ENCODE data around the gene EYS.

EYS gene

GRCh38 chr6:63928613-63929012, 1778.4 kb downstream of the EYS start:
- DNase-seq, result no peak
- ChIA-PET CTCF (interaction anchor here (1.3 to 1.4 kb wide), 2 partner anchors 11 to 90 kb away, joined by 3 to 4 read pairs; no protein-coding TSS in a partner anchor), POLR2A (no interaction called here)
- H3K9me3 ChIP-seq (ENCODE audit: control extremely low read depth in 1 of 5, control insufficient read depth in 4 of 5, insufficient read depth in 2 of 5, low read depth in 1 of 5, low read length in 4 of 5), result no peaks in the 10 kb centered on the region
- H3K27me3 ChIP-seq (replicated peaks in 2 of 5; ENCODE audit: control insufficient read depth in 4 of 5, insufficient read depth in 5 of 5, low read length in 4 of 5), result no peaks in the 10 kb centered on the region
- H3K36me3 ChIP-seq (ENCODE audit: control insufficient read depth in 4 of 4, insufficient read depth in 4 of 4, low read length in 3 of 4), result no peaks in the 10 kb centered on the region
- H3K27ac ChIP-seq (ENCODE audit: insufficient read depth in 1 of 2, low read depth in 1 of 2, low read length in 2 of 2, poor library complexity in 1 of 2, severe bottlenecking in 2 of 2), result no peak overlapping the region
- H3K4me3 ChIP-seq (ENCODE audit: control insufficient read depth in 1 of 7, extremely low read depth in 1 of 7, insufficient read depth in 4 of 7, low read depth in 2 of 7, low read length in 6 of 7), result no peak overlapping the region
- H3K4me1 ChIP-seq (ENCODE audit: control extremely low read depth in 1 of 4, control insufficient read depth in 4 of 4, insufficient read depth in 4 of 4, low read length in 3 of 4), result peaks cover 0 to 10% (median 6%) of the 10 kb centered on the region in 4 experiments
- WGBS (ENCODE audit: insufficient coverage), result 100% methylated on average over 2 of the region's 3 CpGs

DNA sequence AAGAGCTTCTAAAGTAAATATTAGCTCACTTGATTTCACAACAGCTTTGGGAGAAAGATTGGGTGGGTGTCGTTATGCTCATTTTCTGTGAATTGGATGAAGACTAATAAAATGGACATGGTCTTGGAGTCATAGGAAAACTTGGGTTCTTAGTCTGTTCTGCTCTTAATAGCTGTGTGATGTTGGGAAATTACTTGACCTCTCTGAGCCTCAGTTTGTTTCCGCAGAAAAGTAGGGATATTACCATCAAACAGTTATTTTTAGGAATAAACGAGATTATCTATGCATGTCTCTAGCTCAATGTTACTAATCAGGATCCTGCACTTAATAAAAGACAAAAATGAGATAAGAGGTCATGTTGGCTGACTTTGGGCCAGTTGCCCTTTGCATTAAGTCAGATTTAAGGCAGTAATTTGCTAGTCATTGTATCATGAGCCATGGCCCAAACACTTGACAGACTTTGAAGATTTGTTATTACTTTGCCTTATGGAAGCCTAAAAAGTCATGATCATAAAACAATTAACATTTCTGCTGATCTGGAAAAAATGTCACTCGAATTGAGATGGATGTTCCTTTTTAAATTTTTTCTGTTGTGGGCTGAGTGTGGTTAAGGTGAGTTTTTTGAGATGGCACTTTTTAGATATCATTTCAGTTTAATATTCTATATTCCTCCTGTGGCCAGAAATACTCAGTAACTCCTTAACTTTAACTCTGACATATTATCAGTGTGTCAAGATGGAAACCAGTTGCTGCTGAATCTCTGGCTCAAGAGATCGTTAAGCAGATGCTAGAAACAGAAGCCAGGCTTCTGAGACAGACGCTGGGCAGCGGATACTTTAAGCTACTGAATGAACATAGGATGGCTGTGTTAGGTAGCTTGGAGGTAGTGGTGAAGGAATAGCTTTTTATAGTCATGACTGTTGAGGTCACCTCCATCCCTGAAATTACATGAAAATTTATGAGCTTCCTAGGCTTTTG, 1779.8 kb downstream of the EYS start:
- H3K4me1 ChIP-seq (ENCODE audit: control extremely low read depth in 1 of 4, control insufficient read depth in 4 of 4, insufficient read depth in 4 of 4, low read length in 3 of 4), result peaks cover 0 to 10% (median 6%) of the 10 kb centered on the region in 4 experiments
- H3K27ac ChIP-seq (ENCODE audit: insufficient read depth in 1 of 2, low read depth in 1 of 2, low read length in 2 of 2, poor library complexity in 1 of 2, severe bottlenecking in 2 of 2), result no peak overlapping the region
- no peak overlapping the region for H3K4me3 ChIP-seq (ENCODE audit: control insufficient read depth in 1 of 7, extremely low read depth in 1 of 7, insufficient read depth in 4 of 7, low read depth in 2 of 7, low read length in 6 of 7)
- no peak for DNase-seq
- POLR2A ChIA-PET, result no interaction called here
- H3K9me3 ChIP-seq (ENCODE audit: control extremely low read depth in 1 of 5, control insufficient read depth in 4 of 5, insufficient read depth in 2 of 5, low read depth in 1 of 5, low read length in 4 of 5), result no peaks in the 10 kb centered on the region
- WGBS (ENCODE audit: insufficient coverage), result 100% methylated on average over 4 of the region's 7 CpGs
- H3K36me3 ChIP-seq (ENCODE audit: control insufficient read depth in 4 of 4, insufficient read depth in 4 of 4, low read length in 3 of 4), result no peaks in the 10 kb centered on the region
- CTCF ChIA-PET, result interaction anchor here (0.8 to 1.5 kb wide), 4 partner anchors 92 to 404 kb away, joined by 3 to 5 read pairs (median 3); no protein-coding TSS in a partner anchor
- no peaks in the 10 kb centered on the region for H3K27me3 ChIP-seq (replicated peaks in 2 of 5; ENCODE audit: control insufficient read depth in 4 of 5, insufficient read depth in 5 of 5, low read length in 4 of 5)

DNA sequence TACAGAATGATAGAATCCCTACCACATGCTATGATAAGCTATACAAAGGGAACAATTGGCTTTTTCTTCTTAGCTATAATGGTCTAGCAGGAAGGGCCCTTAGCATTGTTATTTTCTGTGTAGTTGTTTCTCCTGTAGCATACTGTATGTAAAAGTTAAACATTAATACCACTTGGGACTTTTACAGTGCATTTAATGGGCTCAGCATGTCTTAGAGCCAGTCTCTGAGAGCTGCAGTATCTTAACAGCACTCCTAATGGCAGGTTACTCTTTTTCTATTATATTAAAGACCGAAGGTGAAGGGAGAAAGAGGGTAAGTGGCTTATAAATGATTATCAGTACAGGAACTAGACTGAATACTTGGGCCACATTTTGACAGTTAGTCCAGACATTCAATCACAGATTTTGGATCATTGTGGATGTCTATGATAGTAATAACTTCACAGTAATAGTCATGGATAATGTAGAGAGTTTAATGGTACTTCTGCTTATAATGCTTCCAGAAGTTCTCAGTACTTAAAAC, 1780.7 kb downstream of the EYS start:
- H3K27me3 ChIP-seq (replicated peaks in 2 of 5; ENCODE audit: control insufficient read depth in 4 of 5, insufficient read depth in 5 of 5, low read length in 4 of 5), result no peaks in the 10 kb centered on the region
- 100% methylated on average over 1 of the region's 1 CpG for WGBS (ENCODE audit: insufficient coverage)
- no peaks in the 10 kb centered on the region for H3K36me3 ChIP-seq (ENCODE audit: control insufficient read depth in 4 of 4, insufficient read depth in 4 of 4, low read length in 3 of 4)
- ChIA-PET CTCF (interaction anchor here (1.5 kb wide), 1 partner anchor 405 kb away, joined by 5 read pairs; no protein-coding TSS in a partner anchor), POLR2A (no interaction called here)
- no peaks in the 10 kb centered on the region for H3K9me3 ChIP-seq (ENCODE audit: control extremely low read depth in 1 of 5, control insufficient read depth in 4 of 5, insufficient read depth in 2 of 5, low read depth in 1 of 5, low read length in 4 of 5)
- H3K4me3 ChIP-seq (ENCODE audit: control insufficient read depth in 1 of 7, extremely low read depth in 1 of 7, insufficient read depth in 4 of 7, low read depth in 2 of 7, low read length in 6 of 7), result no peak overlapping the region
- H3K4me1 ChIP-seq (ENCODE audit: control extremely low read depth in 1 of 4, control insufficient read depth in 4 of 4, insufficient read depth in 4 of 4, low read length in 3 of 4), result peaks cover 0 to 7% (median 4%) of the 10 kb centered on the region in 4 experiments
- no peak for DNase-seq
- no peak overlapping the region for H3K27ac ChIP-seq (ENCODE audit: insufficient read depth in 1 of 2, low read depth in 1 of 2, low read length in 2 of 2, poor library complexity in 1 of 2, severe bottlenecking in 2 of 2)

- H3K36me3 ChIP-seq (ENCODE audit: control insufficient read depth in 4 of 4, insufficient read depth in 4 of 4, low read length in 3 of 4), result no peaks in the 10 kb centered on the region
- H3K4me1 ChIP-seq (ENCODE audit: control extremely low read depth in 1 of 4, control insufficient read depth in 4 of 4, insufficient read depth in 4 of 4, low read length in 3 of 4), result peaks cover 0 to 17% (median 7%) of the 10 kb centered on the region in 4 experiments
- no peak overlapping the region for H3K27ac ChIP-seq (ENCODE audit: insufficient read depth in 1 of 2, low read depth in 1 of 2, low read length in 2 of 2, poor library complexity in 1 of 2, severe bottlenecking in 2 of 2)
- H3K27me3 ChIP-seq (replicated peaks in 2 of 5; ENCODE audit: control insufficient read depth in 4 of 5, insufficient read depth in 5 of 5, low read length in 4 of 5), result no peaks in the 10 kb centered on the region
- no peak overlapping the region for H3K4me3 ChIP-seq (ENCODE audit: control insufficient read depth in 1 of 7, extremely low read depth in 1 of 7, insufficient read depth in 4 of 7, low read depth in 2 of 7, low read length in 6 of 7)
- H3K9me3 ChIP-seq (ENCODE audit: control extremely low read depth in 1 of 5, control insufficient read depth in 4 of 5, insufficient read depth in 2 of 5, low read depth in 1 of 5, low read length in 4 of 5), result no peaks in the 10 kb centered on the region
- WGBS (ENCODE audit: insufficient coverage), result no CpG with 5 or more reads among the region's 6 CpGs
- DNase-seq, result peak; percentile 39 to 70 (median 64)
- POLR2A ChIA-PET, result no interaction called here
- CTCF ChIA-PET, result interaction anchor here (0.7 to 2.5 kb wide), 10 partner anchors 8 to 411 kb away, joined by 3 to 39 read pairs (median 5); no protein-coding TSS in a partner anchor
Measured at GRCh38 chr6:63923139-63923739, 1783.8 kb downstream of the EYS start.

DNA sequence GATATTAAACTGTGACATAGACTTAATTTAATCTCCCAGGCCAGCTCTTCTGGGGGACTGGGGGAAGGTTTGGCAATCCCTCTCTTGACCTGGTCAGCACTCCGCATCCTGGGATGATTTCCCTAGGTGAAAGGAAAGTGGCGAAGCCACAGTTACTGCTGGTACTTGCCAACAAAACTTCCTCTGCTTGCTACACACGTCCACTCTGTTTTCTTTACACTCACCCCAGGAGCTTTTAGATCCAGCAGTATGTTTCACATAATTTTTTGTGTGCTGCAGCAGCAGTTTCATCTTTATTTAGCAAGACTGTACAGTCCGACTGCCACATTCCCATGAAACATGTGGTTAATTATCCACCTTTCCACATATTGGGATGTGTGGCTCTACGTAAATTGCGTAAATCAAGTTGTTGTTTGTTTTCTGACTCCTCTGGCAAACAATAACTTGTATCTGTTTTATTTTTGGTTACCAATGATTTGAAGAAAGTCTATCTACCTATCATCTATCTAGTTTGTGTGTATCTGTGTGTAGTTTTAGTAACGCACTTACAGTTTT, 1787.4 kb downstream of the EYS start:
- peaks cover 0 to 17% (median 7%) of the 10 kb centered on the region in 4 experiments for H3K4me1 ChIP-seq (ENCODE audit: control extremely low read depth in 1 of 4, control insufficient read depth in 4 of 4, insufficient read depth in 4 of 4, low read length in 3 of 4)
- peaks cover 0 to 6% (median 0%) of the 10 kb centered on the region in 5 experiments for H3K9me3 ChIP-seq (ENCODE audit: control extremely low read depth in 1 of 5, control insufficient read depth in 4 of 5, insufficient read depth in 2 of 5, low read depth in 1 of 5, low read length in 4 of 5)
- no peak overlapping the region for H3K27ac ChIP-seq (ENCODE audit: insufficient read depth in 1 of 2, low read depth in 1 of 2, low read length in 2 of 2, poor library complexity in 1 of 2, severe bottlenecking in 2 of 2)
- H3K36me3 ChIP-seq (ENCODE audit: control insufficient read depth in 4 of 4, insufficient read depth in 4 of 4, low read length in 3 of 4), result no peaks in the 10 kb centered on the region
- DNase-seq, result no peak
- H3K4me3 ChIP-seq (ENCODE audit: control insufficient read depth in 1 of 7, extremely low read depth in 1 of 7, insufficient read depth in 4 of 7, low read depth in 2 of 7, low read length in 6 of 7), result no peak overlapping the region
- ChIA-PET CTCF (no interaction called here), POLR2A (no interaction called here)
- H3K27me3 ChIP-seq (replicated peaks in 2 of 5; ENCODE audit: control insufficient read depth in 4 of 5, insufficient read depth in 5 of 5, low read length in 4 of 5), result no peaks in the 10 kb centered on the region
- 87% methylated on average over 4 of the region's 7 CpGs for WGBS (ENCODE audit: insufficient coverage)

- DNase-seq, result no peak
- POLR2A ChIA-PET, result no interaction called here
- Histone ChIP-seq H3K9me3 (ENCODE audit: control extremely low read depth in 1 of 5, control insufficient read depth in 4 of 5, insufficient read depth in 2 of 5, low read depth in 1 of 5, low read length in 4 of 5) (peaks cover 0 to 9% (median 0%) of the 10 kb centered on the region in 5 experiments), H3K4me1 (ENCODE audit: control extremely low read depth in 1 of 4, control insufficient read depth in 4 of 4, insufficient read depth in 4 of 4, low read length in 3 of 4) (no peaks in the 10 kb centered on the region), H3K4me3 (ENCODE audit: control insufficient read depth in 1 of 7, extremely low read depth in 1 of 7, insufficient read depth in 4 of 7, low read depth in 2 of 7, low read length in 6 of 7) (no peak overlapping the region), H3K27me3 (replicated peaks in 2 of 5; ENCODE audit: control insufficient read depth in 4 of 5, insufficient read depth in 5 of 5, low read length in 4 of 5) (no peaks in the 10 kb centered on the region), H3K36me3 (ENCODE audit: control insufficient read depth in 4 of 4, insufficient read depth in 4 of 4, low read length in 3 of 4) (no peaks in the 10 kb centered on the region), H3K27ac (ENCODE audit: insufficient read depth in 1 of 2, low read depth in 1 of 2, low read length in 2 of 2, poor library complexity in 1 of 2, severe bottlenecking in 2 of 2) (no peak overlapping the region)
- no CpG with 5 or more reads among the region's 1 CpG for WGBS (ENCODE audit: insufficient coverage)
- CTCF ChIA-PET, result no interaction called here
Measured at GRCh38 chr6:63912887-63913286, 1794.1 kb downstream of the EYS start.
